GM21723 (cell line): ENCODE measurements around the gene DEF6.

Source experiments
- ATAC-seq: cut with Tn5 transposase; IDR thresholded peaks from one replicate; pipeline ENCODE4 v1.9.1; 2021; ENCODE audit warnings: mild to moderate bottlenecking, moderate library complexity; ENCODE audit not compliant: unreplicated experiment

The DEF6 gene

DNA sequence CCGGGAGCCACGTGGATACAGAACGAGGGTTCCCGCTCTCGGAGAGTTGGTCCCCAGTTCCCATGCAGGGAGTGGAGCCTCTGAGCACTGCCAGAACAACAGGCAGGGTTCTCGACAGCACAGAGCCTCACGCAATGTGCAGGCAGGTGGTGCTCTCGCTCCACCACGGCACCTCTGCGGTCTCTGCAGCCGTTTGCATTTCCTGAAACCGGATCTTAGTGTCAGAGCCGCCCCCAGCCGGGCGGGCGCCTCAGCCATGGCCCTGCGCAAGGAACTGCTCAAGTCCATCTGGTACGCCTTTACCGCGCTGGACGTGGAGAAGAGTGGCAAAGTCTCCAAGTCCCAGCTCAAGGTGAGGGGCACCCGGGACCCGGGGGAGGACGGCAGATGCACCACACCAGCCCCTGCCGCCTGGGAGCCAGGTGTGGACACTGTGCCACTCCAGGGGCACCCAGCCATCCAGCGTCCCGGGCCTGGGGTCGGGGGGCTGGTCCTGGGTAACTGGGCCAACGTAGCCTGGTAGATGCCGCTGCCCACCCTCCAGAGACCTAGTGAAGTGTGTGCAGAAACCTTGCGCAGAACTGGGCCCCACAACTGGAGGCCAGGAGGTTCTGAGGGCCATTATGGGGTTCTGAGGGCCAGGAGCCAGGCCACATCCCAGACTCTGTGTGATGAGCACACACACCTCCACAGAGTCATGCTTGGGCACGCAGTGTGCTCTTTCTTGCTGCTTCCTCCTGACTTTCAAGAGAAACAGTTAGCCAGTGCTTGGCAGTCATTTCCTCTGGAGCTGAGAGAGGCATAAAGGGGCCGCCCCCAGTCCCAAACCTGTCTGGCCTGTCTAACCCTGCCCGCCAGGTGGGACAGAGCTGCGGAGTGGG lies at the start of gene DEF6:
TSS of gene DEF6 (plus strand) at position 218 of the 881 bp plus-strand sequence. CDS start at position 257, 39 bp downstream.
- ATAC-seq: peak; percentile 74

GRCh38 chr6:35248300-35248699 lies 49.3 kb upstream of the DEF6 start:
- no peak for ATAC-seq

DNA sequence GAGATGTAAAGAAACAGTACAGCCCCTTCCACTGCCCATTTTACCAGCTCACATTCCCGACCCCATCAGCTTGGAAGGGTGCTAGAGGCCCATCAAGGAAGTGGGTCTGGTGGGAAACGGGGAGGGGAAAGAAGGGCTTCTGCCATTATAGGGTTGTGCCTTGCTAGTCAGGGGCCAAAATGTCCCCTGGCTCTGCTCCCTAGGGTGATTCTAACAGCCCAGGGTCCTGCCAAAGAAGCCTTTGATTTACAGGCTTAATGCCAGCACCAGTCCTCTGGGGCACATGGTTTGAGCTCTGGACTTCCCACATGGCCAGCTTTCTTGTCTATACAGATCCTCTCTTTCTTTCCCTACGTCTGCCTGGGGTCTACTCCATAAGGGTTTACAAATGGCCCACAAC lies 48.7 kb upstream of the DEF6 start:
- no peak for ATAC-seq

DNA sequence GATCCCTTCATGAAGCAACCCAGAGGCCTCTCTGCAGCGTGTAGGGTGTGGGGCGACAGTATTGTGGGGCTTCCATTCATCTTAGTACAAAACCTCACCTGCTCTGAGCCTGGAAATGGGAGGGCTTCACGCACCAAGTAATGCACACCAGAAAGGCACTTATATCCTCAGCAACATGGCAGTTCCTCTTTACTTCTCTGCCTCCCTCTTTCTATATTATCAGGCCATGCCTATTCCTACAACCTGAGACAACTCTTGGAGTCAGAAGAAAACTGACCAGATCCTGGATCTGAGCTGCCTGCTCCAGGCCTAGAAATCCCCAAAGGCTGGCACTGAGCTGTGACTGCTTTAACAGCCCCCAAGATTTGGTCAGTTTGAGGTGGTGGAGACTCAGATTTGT lies 45.7 kb upstream of the DEF6 start:
- ATAC-seq: no peak

DNA sequence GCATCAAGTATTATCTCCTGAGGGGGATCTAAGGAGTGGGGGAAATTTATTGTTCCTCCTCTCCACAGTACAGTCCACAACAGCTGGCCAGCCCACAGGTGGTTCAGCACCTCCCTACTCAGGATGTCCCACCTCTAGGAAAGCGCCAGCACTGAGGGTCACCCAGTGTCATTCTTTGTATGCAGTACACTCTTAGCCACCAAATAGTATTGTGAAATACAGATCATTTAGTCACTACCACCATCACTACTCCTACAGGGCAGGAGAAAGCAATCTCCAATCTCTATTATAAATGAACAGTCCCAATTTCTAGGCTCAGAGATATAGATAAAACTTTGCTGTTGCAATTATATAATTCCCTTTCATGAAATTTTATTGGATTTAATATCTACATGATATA lies 44.4 kb upstream of the DEF6 start:
- no peak for ATAC-seq

DNA sequence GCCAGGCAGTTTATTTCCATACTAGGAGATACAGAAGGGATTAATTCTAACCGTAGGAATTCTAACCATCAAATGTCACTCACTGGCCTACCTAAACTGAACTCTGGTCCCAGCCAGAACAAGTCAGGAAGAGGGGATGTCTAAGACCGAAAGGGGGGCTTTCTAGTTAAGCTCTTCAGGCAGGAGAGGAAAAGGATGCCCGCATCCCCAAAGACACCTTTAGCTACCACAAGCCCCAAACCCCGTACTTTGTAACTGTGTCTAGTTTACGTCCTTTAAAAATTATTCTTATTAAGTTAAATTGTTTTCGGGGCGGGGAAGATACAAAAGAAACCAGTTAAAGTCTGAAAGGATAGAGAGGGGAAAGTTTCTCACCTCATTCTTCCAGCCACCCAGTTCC lies 39.3 kb upstream of the DEF6 start:
- ATAC-seq: no peak

- peak; percentile 17 for ATAC-seq
Measured at GRCh38 chr6:35258858-35259193, 38.8 kb upstream of the DEF6 start.

DNA sequence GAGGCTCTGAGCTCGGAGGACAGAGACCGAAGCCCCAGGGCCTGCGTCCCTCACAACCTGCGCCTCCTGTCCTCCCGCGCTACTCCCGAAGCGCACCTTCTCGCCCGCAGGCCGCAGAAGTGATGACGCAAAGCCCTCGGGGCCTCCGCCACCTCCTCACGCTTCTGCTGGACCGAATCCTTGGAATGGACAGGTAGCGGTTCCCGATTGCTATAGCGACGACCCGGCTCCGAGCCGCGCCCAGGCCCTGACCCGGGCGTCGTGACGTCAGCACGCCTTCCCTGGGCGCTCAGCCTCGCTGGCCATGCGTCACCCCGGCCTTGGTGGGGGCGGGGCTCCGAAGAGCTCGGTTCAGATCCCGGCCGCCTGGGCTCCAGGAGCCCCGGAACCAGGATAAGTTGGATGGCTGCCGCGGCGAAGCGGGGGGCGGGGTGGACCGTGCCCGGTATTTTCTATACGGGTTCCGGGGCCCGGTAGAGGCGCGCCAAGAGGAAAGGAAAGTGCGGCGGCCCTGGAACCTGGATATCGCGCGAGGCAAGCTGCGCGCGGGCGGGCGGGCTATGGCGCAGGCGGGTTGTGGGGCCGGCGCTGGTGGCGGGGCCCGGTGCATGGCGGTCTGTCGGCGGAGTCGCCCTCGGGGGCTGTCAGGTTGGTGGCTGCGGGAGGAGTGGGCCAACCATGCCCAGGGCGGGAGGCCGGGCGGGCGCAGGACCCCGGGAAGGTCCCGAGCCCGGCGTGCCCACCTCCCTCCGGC lies 38.2 kb upstream of the DEF6 start, which contains the start of gene ZNF76:
TSS of gene ZNF76 (plus strand) at position 542 of the 754 bp plus-strand sequence. CDS start 21,417 bp downstream, outside the sequence.
- ATAC-seq: peak; percentile 90

DNA sequence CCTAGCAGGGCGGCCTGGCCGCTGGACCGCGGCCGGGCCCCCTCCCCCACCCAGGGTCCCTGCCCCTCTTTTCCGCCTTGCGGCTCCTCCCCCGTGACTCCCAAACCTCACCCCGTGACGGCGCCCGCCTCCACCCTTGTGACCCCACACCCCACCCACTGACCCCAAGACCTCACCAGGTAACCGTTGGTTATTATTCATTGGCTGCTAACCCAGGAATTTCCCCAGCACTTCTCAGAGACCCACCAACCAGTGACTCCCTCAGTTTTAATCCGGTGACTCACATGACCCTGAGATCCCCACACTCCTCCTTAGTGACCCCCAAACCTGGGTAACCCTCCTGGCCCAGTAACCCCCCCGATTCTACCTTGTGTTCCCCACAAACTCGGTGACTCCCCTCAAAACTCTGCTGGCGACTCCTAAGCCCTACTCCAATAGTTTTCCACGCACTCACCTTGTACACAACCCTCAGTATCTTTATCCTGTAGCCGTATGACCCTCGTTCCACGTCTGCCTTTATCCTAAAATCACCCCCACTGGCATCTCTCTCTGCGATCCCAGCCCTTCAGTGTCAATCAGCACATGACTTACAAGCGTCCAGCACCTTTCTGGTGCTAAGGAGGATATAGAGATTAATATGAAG lies 37.5 kb upstream of the DEF6 start:
- ATAC-seq: peak; percentile 30

DNA sequence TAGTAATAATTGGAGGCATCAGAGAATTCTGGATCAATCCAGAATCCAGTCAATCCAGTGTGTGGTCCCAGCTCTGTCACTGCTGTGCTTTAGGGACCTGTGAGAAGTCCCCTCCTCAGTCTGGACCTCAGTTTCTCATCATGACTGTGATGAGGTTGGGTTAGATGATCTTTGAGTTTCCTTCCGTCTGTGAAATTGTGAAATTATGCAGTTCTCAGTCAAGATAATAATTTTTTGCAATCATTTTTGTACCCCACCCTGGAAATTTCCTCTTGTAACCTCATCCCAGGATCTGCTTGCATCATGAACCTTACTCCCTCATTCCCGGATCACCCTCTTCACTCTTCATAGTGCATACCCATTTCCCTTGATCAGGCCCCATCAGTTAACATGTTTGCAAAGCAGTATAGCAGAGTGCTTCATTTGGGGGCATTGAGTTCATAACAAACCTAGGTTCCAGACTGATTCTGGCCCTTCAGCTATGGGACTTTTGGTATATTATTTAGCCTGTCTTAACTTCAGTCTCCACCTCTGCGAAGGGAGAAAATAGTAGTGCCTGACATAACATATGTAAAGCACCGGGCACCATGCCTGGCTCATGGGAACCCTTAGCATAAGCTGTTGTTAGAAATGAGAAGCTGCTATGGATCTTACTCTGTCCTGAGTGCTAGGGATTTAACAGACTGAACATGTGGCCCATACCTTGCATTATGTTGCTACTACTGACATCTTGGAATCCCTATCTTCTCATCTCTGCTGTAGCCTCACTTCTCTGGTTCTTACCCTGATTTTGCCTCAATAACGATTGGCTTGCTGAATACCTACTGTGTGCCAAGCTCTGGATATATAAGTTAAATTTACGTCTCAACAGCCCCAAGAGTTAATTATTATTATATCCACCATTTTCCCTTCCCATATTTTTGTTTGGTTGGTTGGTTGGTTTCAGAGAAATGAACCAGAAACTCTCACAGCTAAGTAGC lies 36.7 kb upstream of the DEF6 start:
- no peak for ATAC-seq

DNA sequence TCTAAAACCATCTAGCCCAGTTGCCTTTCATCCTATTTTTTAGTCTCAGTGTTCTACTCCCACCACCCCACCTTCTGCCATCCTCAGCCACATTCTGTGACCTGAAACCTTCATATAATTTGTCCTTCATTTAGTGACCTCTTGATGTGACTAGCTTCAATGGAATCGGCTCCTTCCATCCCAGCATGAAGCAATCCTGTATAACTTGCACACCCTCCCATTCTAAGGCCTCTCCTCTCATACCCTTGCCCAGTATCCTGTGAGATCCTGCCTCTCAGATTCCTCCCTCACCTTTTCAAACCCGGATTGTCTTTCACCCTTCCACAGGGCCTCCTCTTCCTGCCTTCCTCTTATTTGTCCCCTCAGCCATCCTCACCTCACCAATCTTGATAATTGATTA lies 35.0 kb upstream of the DEF6 start:
- ATAC-seq: no peak

DNA sequence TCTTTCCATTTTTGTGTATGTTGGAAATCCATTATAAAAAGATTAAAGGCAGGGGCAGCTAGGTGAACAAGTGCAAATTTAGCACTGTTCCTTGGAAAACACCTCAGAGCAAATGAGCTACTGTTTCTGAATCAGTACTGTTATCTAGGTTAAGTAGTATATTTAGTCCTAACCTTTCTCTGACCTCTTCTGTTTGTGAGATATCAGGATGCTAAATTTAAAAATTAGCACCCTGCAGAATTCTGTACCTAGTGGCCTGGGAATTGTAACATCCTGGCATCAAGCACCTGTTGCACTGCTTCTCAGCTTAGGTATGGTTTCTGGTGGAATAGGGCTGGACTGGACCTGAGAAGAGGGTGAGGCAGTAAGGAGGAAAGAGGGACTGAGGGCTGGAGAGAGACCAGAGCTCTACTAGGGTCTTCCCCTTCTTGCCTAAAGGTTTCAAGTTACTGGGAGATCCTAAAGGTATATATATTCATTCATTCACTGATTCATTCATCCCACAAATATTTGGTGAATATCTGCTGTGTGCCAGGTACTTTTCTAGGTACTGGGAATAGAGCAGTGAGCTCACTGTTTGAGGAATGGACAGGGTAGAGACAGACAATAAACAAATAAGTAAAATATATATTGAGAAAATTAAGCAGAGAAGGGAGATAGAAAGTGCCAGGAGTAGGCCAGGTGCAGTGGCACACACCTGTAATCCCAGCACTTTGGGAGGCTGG lies 32.9 kb upstream of the DEF6 start:
- ATAC-seq: no peak

GRCh38 chr6:35265523-35265922 lies 32.1 kb upstream of the DEF6 start:
- no peak for ATAC-seq

- ATAC-seq: no peak
Measured at GRCh38 chr6:35267446-35267845, 30.2 kb upstream of the DEF6 start.

GRCh38 chr6:35267897-35268296 lies 29.7 kb upstream of the DEF6 start:
- no peak for ATAC-seq

DNA sequence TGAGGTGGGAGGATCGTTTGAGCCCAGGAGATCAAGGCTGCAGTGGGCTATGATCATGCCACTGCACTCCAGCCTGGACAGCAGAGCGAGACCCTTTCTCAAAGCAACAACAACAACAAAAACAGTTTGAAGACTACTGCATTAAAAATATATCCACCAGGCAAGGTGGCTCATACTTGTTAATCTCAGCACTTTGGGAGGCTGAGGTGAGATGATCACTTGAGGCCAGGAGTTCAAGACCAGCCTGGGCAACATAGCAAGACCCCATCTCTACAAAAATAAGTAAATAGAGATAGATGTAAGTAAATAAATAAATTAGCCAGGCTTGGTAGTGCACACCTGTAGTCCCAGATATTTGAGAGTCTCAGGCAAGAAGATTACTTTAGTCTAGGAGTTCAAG lies 25.6 kb upstream of the DEF6 start:
- ATAC-seq: no peak

DNA sequence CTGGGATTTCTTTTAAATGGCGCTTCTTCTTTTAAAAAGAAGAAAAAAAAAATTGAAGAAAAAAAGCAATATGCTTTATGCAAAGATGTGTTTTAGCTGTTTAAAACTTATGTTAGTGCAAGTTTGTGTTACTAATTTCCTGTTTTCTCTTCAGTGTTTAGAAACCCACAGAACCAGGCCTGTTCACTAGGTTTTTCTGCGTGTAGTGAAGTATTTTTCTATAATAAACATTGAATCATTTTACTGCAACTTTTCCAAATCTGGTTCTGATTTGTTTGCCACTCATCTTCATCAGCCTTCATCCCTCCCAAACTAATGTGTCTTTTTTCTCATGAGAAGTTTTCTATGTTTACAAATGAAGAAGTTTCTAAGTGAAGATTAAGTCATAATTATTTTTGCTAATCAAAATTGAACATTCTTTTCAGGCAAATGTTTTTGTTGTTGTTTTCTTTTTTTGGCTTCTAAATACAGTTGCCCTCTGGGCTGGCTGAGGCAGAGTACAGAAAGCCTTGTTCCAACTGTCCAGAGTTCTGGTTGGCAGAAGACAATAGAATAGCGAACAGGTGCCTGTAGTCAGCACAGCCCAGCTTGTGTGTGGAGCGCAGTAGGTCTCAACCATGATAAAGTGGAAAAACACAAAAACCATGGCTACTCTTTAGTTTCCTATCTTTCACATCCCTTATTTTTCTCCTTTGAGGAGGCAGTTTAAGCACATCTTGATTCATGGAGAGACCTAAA lies 23.6 kb upstream of the DEF6 start:
- no peak for ATAC-seq

DNA sequence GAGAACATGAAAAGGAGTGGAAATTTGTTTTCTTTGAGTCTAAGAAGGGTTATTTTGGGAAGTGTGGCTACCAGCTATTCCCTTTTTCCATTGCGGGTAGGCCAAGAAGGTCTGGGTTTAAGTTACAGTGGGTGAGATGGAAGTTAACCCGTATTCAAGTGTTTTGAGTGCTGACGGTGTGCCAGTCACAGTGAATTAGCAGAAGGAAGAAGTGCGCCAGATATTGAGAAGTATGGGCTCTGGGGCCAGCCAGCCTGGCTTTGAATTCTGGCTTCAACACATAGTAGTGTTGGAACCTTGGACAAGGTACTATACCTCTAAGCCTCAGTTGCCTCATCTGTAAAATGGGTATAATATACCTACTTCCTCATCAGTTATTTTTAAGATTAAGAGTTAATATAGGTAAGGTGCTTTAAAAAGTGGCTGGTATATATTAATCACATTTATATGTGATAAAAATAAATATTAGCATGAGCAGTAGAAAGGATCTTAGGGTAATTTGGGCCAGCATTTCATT lies 21.8 kb upstream of the DEF6 start:
- no peak for ATAC-seq

DNA sequence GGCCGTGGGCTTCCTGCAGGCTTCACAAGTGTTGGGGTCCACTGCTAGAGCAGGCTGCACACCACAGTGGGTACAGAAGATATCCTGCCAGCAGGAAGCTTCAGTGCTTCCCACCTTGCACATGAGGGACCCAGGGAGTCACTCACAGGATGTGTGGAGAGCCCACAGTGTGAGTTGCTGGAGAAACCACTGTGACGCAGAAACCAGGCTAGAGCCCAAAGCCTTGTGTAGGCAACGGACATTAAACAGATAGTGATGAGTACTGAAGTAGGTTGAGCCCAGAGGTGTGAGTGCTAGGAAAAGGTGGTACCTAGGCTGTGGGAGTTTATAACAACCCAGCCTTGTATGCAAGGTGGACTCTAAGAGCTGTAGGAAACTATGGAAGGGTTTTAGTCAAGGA lies 18.9 kb upstream of the DEF6 start:
- no peak for ATAC-seq
